Progenitor cell of endocrine pancreas (in vitro differentiated cells): ENCODE results near the gene IL18RAP. TPM values are rescaled to one million over a fixed set of nuclear protein-coding genes. Genes with fewer than 3 reads are reported as not detected.

Experiments used
- DNase-seq: peaks from one replicate; pipeline ENCODE4 v3.0.0; 2021; ENCODE audit warnings: low spot score; ENCODE audit not compliant: unreplicated experiment
- H3K27ac Mint-ChIP-seq: 2 replicates; pipeline ENCODE4 v1.8.0; 2021; ENCODE audit warnings: mild to moderate bottlenecking, moderate library complexity, mixed read lengths
- H3K27me3 Mint-ChIP-seq: 2 replicates; pipeline ENCODE4 v1.8.0; 2021; ENCODE audit warnings: mixed read lengths
- H3K36me3 Mint-ChIP-seq: 2 replicates; pipeline ENCODE4 v1.8.0; 2022; ENCODE audit warnings: mixed read lengths; ENCODE audit not compliant: insufficient read depth
- H3K4me1 Mint-ChIP-seq: 2 replicates; pipeline ENCODE4 v1.8.0; 2021; ENCODE audit warnings: low read depth, mixed read lengths
- H3K4me3 Mint-ChIP-seq: 2 replicates; pipeline ENCODE4 v1.8.0; 2021; ENCODE audit warnings: low read depth, mild to moderate bottlenecking, moderate library complexity, mixed read lengths
- H3K9me3 Mint-ChIP-seq: 2 replicates; pipeline ENCODE4 v1.8.0; 2021; ENCODE audit warnings: low read depth, mixed read lengths
- total RNA-seq: library from RNA; stranded (reverse); gene quantifications from 2 replicates; pipeline ENCODE4 v1.2.1, GENCODE V29; 2021
- TF ChIP-seq, protein P1 (sequence below): fragments of 200-600 bp; sonication (generic); IDR thresholded peaks from one replicate; pipeline ENCODE4 v1.5.0; 2021; ENCODE audit warnings: antibody characterized with exemption, mild to moderate bottlenecking; ENCODE audit not compliant: unreplicated experiment

Gene IL18RAP
- total RNA-seq, 1 donor from 2014 or later = not detected

GRCh38 chr2:102480285-102481195 is 57.6 kb downstream of the IL18RAP start:
- Mint-ChIP-seq H3K27ac (no peak overlapping the region), H3K27me3 (peaks cover 11% of the 10 kb centered on the region), H3K9me3 (no peaks in the 10 kb centered on the region)

DNA sequence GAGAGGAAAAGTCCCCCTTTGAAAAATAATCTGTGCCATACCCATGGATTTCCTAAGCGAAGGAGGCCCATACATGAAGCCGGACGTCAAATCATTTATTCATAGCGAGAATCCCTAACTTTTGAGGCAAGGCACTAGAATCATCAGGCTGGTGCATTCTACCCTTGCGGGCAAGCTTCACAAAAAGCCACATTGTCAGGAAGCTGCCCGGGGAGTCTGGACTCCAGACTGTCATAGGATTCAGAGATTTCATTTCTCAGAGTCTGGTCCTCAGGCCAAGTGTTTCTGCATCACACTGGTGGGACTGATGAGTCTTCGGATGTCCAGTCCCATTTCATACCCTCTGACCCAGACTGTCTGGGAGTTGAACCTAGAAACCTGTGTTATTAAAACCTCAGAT is 59.0 kb downstream of the IL18RAP start:
- Mint-ChIP-seq H3K4me1 (no peaks in the 10 kb centered on the region), H3K4me3 (no peak overlapping the region), H3K27ac (no peak overlapping the region), H3K27me3 (peaks cover 8% of the 10 kb centered on the region), H3K9me3 (no peaks in the 10 kb centered on the region), H3K36me3 (no peaks in the 10 kb centered on the region)
- DNase-seq = no peak
- TF ChIP-seq, protein P1, sequence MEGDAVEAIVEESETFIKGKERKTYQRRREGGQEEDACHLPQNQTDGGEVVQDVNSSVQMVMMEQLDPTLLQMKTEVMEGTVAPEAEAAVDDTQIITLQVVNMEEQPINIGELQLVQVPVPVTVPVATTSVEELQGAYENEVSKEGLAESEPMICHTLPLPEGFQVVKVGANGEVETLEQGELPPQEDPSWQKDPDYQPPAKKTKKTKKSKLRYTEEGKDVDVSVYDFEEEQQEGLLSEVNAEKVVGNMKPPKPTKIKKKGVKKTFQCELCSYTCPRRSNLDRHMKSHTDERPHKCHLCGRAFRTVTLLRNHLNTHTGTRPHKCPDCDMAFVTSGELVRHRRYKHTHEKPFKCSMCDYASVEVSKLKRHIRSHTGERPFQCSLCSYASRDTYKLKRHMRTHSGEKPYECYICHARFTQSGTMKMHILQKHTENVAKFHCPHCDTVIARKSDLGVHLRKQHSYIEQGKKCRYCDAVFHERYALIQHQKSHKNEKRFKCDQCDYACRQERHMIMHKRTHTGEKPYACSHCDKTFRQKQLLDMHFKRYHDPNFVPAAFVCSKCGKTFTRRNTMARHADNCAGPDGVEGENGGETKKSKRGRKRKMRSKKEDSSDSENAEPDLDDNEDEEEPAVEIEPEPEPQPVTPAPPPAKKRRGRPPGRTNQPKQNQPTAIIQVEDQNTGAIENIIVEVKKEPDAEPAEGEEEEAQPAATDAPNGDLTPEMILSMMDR = no peak

More at GRCh38 chr2:102480285-102481195, 57.6 kb downstream of the IL18RAP start:
- DNase-seq = no peak
- TF ChIP-seq, protein P1 = no peak
- Mint-ChIP-seq H3K36me3 (no peaks in the 10 kb centered on the region), H3K4me3 (no peak overlapping the region), H3K4me1 (no peaks in the 10 kb centered on the region)

DNA sequence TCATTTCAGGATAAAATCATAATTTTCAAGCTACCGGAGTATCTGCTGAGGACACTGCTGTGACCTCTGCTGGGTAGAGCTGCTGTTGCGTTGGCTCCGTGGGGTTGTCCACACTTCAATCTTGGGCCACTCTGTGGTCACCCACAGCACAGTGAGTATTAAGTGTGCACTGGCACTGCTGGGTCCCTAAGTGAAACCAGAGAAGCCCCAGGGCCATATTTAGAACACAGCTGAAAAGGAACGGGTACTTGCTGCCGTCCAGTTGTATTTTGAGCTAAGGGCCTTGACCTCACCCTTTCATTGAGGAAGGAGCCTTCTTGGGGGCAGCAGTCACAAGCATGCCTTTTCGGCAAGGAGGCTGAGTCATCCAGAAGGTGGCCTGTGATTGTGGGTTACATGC is 60.1 kb downstream of the IL18RAP start:
- no peak for DNase-seq
- Mint-ChIP-seq H3K27ac (no peak overlapping the region), H3K27me3 (peaks cover 3% of the 10 kb centered on the region), H3K36me3 (no peaks in the 10 kb centered on the region), H3K9me3 (no peaks in the 10 kb centered on the region), H3K4me3 (no peak overlapping the region), H3K4me1 (no peaks in the 10 kb centered on the region)
- TF ChIP-seq, protein P1 = no peak

DNA sequence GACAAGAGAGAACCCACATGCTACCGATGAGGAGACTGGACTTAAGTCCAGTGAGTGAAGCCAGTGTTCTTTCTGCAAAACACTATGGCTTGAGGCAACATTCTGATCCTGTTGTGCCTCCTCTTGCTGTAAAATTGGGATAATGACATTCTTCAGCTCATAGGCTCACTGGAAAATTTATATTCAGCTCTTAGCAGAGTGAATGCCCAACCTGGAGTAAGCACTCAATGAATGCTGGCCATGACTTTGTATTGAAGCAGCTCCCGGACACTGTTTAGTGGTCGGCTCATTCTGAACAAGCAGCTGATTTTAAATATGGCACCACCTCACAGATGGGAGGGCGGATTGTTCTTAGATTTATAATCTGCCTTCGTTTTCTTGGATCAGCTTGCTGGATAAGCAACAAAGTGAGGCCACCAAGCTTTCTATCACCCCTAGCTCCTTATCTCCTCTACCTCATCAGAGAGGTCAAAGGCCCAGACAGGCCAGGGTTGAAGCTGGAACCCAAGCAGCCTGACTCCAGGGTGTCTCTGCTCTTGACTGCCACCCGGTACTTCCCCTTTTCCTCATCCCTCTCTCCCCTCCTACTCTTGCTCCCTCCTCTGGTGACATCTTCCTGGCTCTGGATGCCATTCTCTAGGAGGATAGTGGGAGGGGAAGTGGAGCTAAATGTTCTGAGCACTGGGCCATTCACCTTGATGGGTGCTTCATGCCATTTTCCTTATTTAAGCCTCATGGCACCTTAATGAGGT is 61.5 kb downstream of the IL18RAP start:
- no peak for DNase-seq
- no peaks in the 10 kb centered on the region for H3K4me1 Mint-ChIP-seq
- H3K9me3 Mint-ChIP-seq = no peaks in the 10 kb centered on the region
- H3K27me3 Mint-ChIP-seq = peaks cover 3% of the 10 kb centered on the region
- H3K4me3 Mint-ChIP-seq = no peak overlapping the region
- TF ChIP-seq, protein P1 = no peak
- H3K36me3 Mint-ChIP-seq = no peaks in the 10 kb centered on the region
- H3K27ac Mint-ChIP-seq = no peak overlapping the region

- H3K4me1 Mint-ChIP-seq = no peaks in the 10 kb centered on the region
- H3K27ac Mint-ChIP-seq = no peak overlapping the region
- no peaks in the 10 kb centered on the region for H3K36me3 Mint-ChIP-seq
- TF ChIP-seq, protein P1 = no peak
- DNase-seq = no peak
- H3K9me3 Mint-ChIP-seq = no peaks in the 10 kb centered on the region
- no peak overlapping the region for H3K4me3 Mint-ChIP-seq
- H3K27me3 Mint-ChIP-seq = peaks cover 3% of the 10 kb centered on the region
Measured at GRCh38 chr2:102485147-102485785, 62.3 kb downstream of the IL18RAP start.
